ENCODE measurements around the gene TBC1D2B.

- TF ChIP-seq EP300 (IDR thresholded peaks at IDR 0.05) (no peak), POLR2A (IDR thresholded peaks at IDR 0.05) (no peak), POLR2AphosphoS5 (IDR thresholded peaks at IDR 0.05) (no peak)
- TF ChIP-seq, protein P1, sequence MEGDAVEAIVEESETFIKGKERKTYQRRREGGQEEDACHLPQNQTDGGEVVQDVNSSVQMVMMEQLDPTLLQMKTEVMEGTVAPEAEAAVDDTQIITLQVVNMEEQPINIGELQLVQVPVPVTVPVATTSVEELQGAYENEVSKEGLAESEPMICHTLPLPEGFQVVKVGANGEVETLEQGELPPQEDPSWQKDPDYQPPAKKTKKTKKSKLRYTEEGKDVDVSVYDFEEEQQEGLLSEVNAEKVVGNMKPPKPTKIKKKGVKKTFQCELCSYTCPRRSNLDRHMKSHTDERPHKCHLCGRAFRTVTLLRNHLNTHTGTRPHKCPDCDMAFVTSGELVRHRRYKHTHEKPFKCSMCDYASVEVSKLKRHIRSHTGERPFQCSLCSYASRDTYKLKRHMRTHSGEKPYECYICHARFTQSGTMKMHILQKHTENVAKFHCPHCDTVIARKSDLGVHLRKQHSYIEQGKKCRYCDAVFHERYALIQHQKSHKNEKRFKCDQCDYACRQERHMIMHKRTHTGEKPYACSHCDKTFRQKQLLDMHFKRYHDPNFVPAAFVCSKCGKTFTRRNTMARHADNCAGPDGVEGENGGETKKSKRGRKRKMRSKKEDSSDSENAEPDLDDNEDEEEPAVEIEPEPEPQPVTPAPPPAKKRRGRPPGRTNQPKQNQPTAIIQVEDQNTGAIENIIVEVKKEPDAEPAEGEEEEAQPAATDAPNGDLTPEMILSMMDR (IDR thresholded peaks at IDR 0.05), result no peak
These were observed 90.4 kb downstream of the TBC1D2B start for GRCh38 chr15:77986891-77987764.

Measured in upper lobe of left lung (tissue), 4 donors.